OCI-LY3 (cell line): ENCODE data around the gene COX7A2.

ENCODE experiments used
- CTCF ChIP-seq: fragments of 200-600, 300-600 bp; sonication (generic); IDR thresholded peaks from 2 replicates; pipeline ENCODE4 v1.5.1; 2014; ENCODE audit warnings: antibody characterized with exemption, low read length, low read depth
- EZH2phosphoT487 ChIP-seq: fragments of 200-600 bp; shearing (Covaris generic); IDR thresholded peaks from 2 replicates; pipeline ENCODE4 v1.6.1; 2018; ENCODE audit warnings: antibody characterized with exemption, mixed run types, low read depth

- TF ChIP-seq CTCF (no peak), EZH2phosphoT487 (no peak)
Observed at GRCh38 chr6:75292555-75292954, 49.0 kb upstream of the COX7A2 start.
